NCI-H510A (cell line): ENCODE data around the gene ZNF710.
A peak's percentile ranks its signal among the peaks of the same experiment; 100 is the strongest.

Source experiments
- DNase-seq: peaks from one replicate; lab custom pipeline; 2025; lab: John Stamatoyannopoulos, UW

ZNF710 gene

DNA sequence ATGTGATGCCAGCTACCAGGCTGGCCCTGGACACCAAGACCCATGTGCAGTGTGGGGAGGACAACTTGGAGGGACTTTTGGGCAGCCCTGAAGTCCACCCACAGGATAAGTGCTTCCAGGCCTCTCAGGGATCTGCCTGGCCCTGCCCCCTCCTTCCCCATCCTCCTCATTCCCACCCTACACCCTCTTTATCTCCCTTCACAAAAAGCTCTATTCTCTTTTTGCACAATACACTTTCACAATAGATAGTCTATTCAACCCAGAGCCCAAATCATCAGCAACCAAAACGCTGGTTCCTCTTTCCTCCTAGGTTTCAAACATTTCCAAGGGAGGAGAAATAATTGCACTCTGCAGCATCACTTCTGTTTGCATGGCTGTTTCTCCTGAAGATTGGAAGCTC is 7.8 kb upstream of the ZNF710 start:
- no peak for DNase-seq

- DNase-seq, result no peak
Observed at GRCh38 chr15:89997079-89997478, 4.0 kb upstream of the ZNF710 start.

GRCh38 chr15:89998141-89998661 is 2.9 kb upstream of the ZNF710 start:
- DNase-seq, result peak; percentile 56

GRCh38 chr15:89998923-89999675 is 2.0 kb upstream of the ZNF710 start:
- DNase-seq, result no peak

- no peak for DNase-seq
Observed at GRCh38 chr15:89999676-90000185, 1.4 kb upstream of the ZNF710 start.

DNA sequence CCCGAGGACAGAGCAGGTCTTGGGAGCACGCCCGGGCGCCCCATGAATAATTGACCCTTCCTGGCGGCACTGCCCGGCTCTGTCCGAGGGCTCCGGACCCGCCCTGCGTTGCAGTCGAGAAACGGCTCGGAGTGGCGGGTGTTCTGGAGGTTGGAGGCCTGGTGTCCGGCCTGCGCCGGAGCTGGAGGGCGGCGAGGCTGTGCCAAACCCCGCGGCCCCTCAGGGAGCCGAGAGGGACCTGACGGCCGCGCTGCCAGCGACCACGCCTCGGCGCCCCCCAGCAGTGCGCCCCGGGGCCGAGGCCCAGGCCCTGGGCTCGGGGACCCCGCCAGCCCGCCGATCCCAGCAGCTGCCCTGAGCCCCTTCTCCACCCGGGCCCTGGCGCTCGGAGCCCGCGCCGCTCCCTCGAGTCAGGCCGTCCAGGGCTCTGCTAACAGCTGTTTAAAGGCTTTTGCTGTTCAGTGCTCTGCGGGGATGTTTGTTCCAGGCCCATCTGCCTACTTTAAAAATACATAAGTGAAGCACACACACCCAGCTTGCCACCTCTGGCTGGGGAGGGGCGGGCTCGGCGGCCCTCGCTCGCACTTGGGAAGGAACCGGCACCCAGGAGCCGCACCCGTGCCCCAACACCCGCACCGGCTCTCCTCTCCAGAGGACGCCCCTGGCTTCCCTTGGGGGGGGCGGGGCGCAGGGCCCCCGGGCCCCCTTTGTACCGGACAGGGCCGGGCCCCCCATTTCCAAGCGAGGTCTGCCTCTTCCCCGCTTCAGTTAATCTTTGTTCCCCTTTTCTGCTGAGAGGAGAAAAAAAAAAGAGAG is 730 bp upstream of the ZNF710 start:
- no peak for DNase-seq

GRCh38 chr15:90001683-90002427 is 731 bp downstream of the ZNF710 start:
- no peak for DNase-seq

DNA sequence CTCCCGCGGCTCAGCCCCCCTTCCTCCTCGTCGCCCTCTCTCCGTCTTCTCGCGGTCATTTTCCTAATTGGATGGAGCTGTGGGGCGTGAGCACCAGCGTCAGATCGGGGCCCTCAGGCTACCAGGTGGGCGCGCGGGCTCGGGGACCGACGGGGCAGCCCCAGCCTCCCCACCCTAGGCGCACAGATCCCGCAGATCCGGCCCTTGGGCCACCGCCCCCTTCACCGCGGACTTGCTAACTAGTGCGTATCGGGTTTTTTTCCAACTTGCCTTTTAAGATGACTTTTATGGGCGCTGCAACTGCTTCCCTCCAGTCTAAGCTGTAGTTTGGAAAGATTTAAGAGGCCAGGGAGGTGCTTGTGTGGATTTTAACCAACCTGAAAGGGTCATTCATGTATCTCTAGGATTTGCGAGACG is 1.3 kb downstream of the ZNF710 start:
- no peak for DNase-seq

DNA sequence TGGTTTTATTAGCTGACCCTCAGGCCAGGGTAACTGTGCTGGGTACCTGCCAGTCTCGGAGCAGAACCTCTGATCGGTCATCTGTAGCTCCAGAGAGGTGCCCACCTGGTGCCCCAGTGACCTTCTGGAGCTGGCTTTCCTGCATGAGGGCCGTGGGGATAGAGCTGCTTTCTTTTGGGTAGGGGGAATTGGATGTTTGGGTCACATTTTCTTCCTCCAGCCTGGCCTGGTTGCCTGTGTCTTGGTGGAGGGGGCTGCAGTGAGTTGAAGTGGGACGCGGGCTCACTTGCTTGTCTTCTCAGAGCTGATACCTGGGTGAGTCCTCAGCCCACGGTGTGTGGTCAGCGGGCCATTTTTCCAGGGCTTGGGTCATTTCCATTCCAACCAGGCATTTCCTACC is 2.6 kb downstream of the ZNF710 start:
- DNase-seq, result no peak

- no peak for DNase-seq
Observed at GRCh38 chr15:90004252-90004651, 3.1 kb downstream of the ZNF710 start.

DNA sequence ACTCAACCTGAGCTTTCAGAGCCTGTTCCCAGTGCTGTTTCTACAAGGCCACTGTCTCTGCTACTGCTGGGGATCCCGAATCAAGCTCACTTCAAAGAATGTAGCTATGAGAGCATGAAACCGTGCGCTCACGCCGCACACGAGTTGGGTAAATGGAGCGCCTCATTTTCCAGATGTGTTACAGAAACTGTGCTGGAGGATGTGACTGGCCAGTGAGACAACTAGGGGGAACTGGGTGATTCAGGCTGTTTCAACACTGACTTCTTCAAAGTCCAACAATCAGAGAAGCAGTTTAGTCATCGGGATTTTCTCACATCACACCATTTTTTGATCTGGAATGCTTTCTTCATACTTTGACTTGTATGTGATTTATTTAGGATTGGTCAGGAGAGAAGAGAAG is 3.5 kb downstream of the ZNF710 start:
- DNase-seq, result no peak

- DNase-seq, result no peak
Observed at GRCh38 chr15:90006217-90007075, 5.3 kb downstream of the ZNF710 start.

GRCh38 chr15:90007076-90007460 is 5.9 kb downstream of the ZNF710 start:
- DNase-seq, result no peak

- no peak for DNase-seq
Observed at GRCh38 chr15:90008607-90009006, 7.5 kb downstream of the ZNF710 start.

DNA sequence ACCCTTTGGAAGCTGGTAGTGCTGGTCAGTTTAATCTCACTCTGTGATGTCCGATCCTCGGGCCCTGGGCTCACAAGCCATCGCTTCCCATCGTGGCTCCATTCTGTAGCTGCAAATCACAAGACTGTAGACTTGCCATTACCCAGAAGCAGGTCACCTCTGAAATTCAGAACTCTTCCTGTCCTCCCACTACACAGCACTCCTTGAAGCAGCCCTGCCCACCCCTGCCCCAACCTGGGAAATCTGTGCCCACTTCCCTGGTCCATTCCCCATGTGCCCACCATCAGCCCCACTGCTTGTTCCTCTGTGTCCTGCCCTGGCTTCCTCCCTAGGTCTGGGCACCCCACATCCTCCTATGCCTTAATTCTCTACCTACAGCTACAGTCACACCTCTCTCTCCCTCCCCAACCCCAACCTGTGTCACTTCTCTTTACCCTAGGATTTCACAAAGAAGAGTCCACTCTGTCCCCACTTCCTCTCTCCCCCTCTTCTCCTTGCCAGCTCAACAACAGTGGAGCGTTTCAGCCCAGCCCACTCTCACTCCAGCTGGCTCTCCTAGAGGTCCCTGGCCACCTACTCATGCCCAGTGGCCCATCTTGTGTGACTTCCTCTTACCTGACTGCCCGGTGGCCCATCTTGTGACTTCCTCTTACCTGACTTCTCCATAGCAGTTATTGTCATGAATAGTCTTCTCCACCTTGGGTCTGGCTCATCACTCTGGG is 8.3 kb downstream of the ZNF710 start:
- no peak for DNase-seq

DNA sequence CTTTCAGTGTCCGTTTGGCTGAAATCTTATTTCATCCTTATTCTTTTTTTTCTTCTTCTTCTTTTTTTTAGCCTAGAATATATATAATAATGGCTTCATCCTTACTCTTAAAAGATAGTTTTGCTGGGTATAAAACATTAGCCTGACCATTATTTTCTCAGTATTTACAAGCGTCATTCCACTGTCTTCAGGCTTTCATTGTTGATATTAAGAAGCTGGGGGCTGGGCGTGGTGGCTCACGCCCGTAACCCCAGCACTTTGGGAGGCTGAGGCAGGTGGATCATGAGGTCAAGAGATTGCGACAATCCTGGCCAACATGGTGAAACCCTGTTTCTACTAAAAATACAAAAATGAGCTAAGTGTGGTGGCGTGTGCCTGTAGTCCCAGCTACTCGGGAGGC is 10.6 kb downstream of the ZNF710 start:
- DNase-seq, result no peak

GRCh38 chr15:90013503-90013937 is 12.4 kb downstream of the ZNF710 start:
- no peak for DNase-seq

DNA sequence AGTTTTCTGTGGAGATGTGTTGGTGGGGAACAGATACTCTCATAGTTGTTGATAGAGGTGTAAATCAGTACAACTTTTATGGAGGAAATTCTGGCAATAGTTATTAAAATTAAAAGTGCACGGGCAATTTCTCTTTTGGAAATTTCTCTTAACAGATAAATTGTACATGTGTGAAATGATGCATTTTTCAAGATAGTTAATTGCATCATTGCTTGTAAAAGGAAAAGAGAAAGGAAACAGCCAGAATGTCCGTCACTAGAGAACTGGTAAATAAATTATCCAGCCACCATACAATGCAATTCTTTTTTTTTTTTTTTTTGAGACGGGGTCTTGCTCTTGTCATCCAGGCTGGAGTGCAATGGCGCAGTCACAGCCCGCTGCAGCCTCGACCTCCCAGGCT is 14.2 kb downstream of the ZNF710 start:
- DNase-seq, result no peak

DNA sequence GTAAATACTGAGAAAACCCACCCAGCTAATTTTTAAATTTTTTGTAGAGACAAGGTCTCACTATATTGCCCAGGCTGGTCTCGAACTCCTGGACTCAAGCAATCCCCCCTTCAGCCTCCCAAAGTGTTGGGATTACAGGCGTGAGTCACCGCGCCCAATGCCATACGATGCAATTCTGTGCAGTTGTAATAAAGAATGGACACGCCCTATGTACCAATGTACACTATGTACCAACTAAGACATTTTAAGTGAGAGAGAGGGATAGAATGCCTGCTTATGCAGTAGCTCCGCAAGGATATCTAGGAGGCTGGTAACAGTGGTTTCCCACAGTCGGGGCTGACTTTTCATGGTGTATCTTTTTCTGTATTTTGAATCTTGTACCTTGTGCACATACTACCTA is 14.6 kb downstream of the ZNF710 start:
- DNase-seq, result no peak

GRCh38 chr15:90016721-90017120 is 15.6 kb downstream of the ZNF710 start:
- DNase-seq, result no peak
